ENCODE data around the gene PLD6.
"Not testable (repeated sequence)": the region's sequence is repeated elsewhere in the genome, so short reads cannot be mapped to it uniquely, and the experiment has no call there.

PLD6 gene

DNA sequence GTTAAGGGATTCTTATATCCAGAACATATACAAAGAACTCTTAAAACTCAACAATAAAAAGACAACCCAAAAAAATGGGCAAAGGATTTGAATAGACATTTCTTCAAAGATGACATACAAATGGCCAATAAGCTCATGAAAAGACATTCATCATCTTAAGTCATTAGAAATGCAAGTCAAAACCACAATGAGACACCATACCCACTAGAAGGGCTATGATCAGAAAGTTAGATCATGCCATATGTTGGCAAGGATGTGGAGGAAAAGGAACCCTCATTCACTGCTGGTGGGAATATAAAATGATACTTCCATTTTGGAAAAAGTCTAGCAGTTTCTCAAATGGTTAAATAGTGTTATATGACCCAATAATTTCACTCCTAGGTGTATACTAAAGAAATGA, 9.4 kb downstream of the PLD6 start:
- no peak for DNase-seq

DNA sequence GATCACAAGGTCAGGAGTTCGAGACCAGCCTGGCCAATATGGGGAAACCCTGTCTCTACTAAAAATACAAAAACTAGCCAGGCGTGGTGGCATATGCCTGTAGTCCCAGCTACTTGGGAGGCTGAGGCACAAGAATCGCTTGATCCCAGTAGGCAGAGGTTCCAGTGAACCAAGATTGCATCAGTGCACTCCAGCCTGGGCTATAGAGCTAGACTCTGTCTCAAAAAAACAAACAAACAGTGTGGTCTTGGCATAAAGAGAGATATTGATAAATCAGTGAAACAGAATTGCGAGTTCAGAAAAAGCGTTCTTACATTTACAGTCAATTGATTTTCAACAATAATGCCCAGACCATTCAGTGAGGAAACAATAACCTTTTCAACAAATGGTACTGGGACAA, 10.7 kb downstream of the PLD6 start:
- DNase-seq, result not testable (repeated sequence)

DNA sequence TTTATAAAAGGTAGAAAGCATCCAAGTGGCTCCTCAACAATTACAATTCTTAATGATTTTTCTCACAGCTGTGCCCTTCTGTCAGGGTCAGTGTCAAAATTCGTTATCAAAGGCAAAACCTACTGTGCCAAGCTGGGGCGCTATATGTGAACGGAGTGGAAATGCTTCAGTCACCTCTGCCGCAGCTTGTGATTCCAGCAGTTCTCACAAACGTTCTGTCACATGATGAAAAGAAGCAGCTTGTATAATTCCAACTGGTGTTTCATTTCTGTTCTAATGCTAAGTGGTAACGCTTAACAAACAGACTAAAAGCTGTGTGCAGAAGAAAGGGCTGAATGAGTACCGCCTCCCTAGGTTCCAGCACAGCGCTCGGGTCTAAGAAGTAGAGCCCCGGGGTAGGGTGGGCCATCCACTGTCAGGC, 14.2 kb downstream of the PLD6 start:
- no peak for DNase-seq

DNA sequence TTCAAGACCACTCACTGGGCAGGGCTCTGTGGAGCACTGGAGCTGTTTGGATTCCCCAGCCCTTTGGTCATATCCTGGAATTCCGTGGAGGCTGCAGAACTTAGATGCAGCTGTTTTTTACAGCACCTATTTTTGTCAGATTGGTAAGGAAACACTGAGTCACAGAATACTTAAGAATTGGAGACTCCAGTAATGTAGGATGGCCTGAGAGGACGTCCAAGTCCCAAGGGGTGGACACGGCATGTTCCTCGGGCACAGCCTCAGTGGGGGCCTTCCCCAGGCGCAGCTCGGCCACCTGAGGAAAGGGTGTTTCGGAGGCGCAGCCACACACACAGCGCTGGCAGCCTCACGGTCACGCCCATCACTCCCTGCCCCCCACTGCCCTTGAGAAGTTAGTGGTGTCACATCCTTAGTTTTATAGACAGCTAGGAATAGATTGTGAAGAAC, 14.8 kb downstream of the PLD6 start:
- DNase-seq, result no peak

DNA sequence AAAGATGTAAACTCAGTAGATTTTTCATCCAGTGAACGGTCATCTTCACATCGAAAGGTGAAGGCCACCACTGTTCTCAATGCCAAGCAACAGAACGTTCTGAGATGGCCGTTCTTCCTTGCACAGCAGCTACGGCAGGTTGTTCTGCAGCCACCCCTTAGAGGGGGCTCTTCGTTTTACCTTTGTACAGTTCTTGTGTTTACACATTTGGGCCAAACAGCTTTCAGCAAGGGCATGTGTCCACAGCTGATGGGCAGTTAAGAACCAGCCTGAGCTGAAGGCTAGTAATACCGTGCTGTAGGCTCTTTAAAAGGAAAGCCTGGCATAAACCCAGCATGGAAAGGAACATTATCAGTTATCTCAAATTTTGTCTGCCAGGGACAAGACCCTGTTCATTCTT, 15.9 kb downstream of the PLD6 start:
- no peak for DNase-seq

DNA sequence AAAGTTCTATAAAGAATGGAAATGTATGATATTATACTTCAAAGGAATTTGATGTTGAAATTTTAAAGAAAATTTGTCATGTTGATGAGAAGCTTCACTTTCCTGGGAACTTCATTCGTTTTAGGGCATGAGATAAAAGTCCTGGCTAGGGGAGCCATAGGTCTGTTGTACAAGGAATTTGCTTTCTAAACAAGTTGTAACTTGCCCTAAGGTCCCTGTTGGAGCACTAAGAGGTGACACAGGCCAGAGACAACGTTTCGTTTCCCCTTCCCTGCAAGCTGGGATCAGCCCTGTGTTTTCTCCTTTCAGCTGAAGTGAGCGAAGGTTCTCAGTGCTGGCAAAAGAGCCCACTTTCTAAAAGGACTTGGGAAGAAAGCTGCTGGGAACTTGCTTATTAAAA, 16.6 kb downstream of the PLD6 start:
- DNase-seq, result no peak

DNA sequence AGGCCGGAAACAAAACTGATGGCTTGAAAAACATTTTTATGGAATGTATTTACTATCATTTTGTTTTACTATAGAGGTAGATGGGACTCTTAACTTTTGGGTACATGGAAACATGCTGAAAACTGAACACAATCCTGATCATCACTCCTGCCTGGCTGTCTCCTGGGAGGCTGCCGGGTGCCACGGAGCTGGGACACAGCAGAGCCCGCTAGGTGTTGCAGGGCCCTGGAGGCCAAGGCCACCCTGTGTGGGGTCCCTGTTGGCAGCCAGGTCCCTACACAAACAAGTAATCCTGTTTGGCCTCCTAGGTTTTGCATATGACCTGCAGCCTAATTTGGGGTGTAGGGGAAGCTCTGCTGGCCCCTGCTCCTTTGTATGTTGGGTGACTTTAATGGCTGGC, 17.5 kb downstream of the PLD6 start:
- DNase-seq, result no peak

- no peak for DNase-seq
These were observed 19.3 kb downstream of the PLD6 start for GRCh38 chr17:17186551-17187505.

DNA sequence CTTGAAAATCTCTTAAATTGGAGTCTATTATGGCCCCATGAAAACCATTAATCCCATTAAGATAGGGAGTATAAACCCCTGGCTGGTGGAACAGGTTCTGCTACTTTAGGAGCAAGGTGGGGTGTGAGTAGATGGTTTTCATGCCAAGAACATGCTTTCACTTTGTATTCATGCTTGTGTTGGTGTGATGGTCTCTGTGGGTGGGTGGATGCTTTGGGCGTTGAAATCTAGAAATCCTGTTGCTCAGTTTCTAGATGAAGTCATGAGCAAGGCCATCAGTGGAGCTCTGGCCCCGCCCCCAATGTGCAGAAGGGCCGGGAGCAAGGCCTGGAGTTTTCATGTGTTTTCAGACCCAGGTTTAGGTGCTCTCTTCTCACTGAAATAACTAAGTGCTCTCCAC, 20.1 kb downstream of the PLD6 start:
- DNase-seq, result no peak

- not testable (repeated sequence) for DNase-seq
These were observed 21.0 kb downstream of the PLD6 start for GRCh38 chr17:17184985-17185757.

DNA sequence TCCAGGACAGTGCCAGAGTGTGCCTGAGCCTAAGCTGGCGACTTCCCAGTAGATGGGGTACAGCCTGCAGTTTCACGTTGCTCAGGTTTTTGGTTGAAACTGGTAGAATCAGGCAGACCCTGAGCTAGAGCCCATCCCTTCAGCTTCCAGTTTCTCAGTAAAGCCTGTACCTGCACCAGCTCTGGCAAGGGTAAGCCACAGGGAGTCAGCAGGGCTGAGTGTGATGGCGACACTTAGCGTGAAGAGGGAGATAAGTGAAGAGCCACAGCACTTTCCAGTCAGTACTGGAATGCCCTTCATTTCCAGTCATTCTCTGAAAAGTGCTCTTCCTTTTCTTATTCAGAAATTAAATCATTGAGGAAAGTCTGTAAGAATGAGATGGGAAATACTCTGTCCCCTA, 22.4 kb downstream of the PLD6 start:
- DNase-seq, result no peak

GRCh38 chr17:17182598-17183136, 23.5 kb downstream of the PLD6 start:
- DNase-seq, result no peak

DNA sequence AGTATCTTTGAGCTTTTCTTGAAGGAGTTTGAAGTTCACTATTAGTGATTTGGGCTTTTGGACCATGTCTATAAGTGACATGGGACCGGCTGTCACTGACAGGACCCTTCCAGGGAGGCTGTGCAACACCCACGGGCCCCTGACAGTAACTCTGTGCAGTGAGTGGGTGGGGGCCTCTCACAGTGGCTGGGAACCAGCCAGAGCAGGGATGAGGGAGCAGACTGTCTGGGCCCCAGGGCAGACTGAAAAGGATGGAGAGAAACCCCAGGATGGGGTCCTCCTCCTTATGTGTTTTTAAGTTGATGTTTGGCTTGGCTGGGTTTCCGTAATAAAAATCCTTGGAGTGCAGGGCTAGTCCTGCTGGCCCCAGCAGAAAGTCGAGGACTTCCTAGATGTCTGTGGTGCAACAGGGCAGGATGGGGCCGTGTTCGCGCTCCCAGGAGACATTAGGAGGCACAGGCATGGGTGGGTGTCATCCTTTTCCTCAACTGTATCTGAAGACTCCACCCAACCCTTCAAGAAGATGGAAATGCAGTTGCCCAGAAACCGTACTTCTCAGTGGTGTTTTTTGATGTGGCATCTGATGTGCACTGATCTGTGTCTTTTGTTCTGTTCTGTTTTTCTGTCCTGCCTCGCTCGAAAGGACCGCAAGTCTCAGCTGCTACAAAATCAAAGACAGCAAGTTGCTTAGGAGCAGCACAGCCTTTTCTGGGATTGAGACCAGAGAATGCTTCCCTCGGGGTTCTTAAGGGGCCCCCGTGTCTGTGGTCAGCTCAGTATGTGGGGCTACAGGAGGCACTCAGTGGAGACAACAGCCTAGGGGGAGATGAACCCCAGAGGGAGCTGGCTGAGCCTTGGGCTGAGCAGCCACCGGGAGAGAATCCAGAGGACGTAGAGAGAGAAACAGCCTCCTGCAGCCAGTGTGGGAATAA, 24.2 kb downstream of the PLD6 start:
- DNase-seq, result peak; percentile 66

- no peak for DNase-seq
These were observed 25.2 kb downstream of the PLD6 start for GRCh38 chr17:17180741-17181525.

DNA sequence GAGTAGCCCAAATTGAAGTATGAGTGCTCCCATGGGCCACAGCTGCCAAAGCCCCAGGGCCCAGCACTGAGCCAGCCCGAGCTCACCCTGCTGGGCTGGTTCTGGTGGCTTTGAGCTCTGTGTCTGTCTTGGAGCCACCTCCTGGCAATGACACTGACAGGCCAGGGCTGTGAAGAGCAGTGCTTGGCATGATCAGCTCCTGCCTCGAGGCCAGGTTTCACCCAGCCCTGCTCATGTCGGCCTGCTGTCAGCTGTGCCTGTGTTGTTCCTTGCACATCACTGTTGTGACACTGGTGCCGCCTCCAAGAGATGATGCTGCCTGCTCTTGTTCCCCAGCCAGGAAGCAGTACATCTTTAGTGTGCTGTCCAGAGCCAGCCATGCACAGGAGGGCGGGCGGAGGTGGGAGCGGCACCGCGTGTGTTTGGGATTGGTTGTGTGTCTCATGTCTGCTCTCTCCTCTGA, 26.0 kb downstream of the PLD6 start:
- DNase-seq, result no peak

GRCh38 chr17:17179371-17179827, 26.7 kb downstream of the PLD6 start:
- peak; percentile 56 for DNase-seq

GRCh38 chr17:17177176-17177575, 29.0 kb downstream of the PLD6 start:
- peak; percentile 34 for DNase-seq

- DNase-seq, result peak; percentile 25
These were observed 29.8 kb downstream of the PLD6 start for GRCh38 chr17:17176341-17176740.

GRCh38 chr17:17175917-17176316, 30.2 kb downstream of the PLD6 start:
- DNase-seq, result peak; percentile 24

GRCh38 chr17:17175340-17175739, 30.8 kb downstream of the PLD6 start:
- DNase-seq, result no peak

- no peak for DNase-seq
These were observed 32.2 kb downstream of the PLD6 start for GRCh38 chr17:17173921-17174320.

Measured in CD4-positive, alpha-beta T cell treated with Interleukin-17A for 1 hour (primary cell).